Sigmoid colon (tissue), 7 donors: ENCODE results near the gene HTT. TPM values are rescaled to one million over a fixed set of nuclear protein-coding genes. Genes with fewer than 3 reads are reported as not detected.
"Not testable (repeated sequence)": the region's sequence is repeated elsewhere in the genome, so short reads cannot be mapped to it uniquely, and the experiment has no call there.

Experiments
- DNase-seq: peaks from one replicate; pipeline ENCODE4 v3.0.0-alpha.2; 2019
- H3K27ac ChIP-seq, 4 donors: fragments of 200-600 bp; sonication (generic); one replicate each; pipeline ENCODE4 v1.5.1; 2016 to 2019; ENCODE audit warnings: mild to moderate bottlenecking in 1 of 4
- H3K27me3 ChIP-seq, 3 donors: fragments of 200-600 bp; sonication (generic); one replicate each; pipeline ENCODE4 v1.5.1; 2019; ENCODE audit warnings: mild to moderate bottlenecking in 1 of 3
- H3K36me3 ChIP-seq, 4 donors: fragments of 200-600 bp; sonication (generic); one replicate each; pipeline ENCODE4 v1.5.1; 2016 to 2019
- H3K4me1 ChIP-seq, 4 donors: fragments of 200-600 bp; sonication (generic); one replicate each; pipeline ENCODE4 v1.5.1; 2017 to 2019
- H3K4me3 ChIP-seq, 4 donors: fragments of 200-600 bp; sonication (generic); one replicate each; pipeline ENCODE4 v1.5.1; 2017 to 2019; ENCODE audit warnings: mild to moderate bottlenecking in 2 of 4, moderate library complexity in 1 of 4
- H3K9me3 ChIP-seq, 4 donors: fragments of 200-600 bp in 3 of 4; sonication (generic) in 3 of 4; one replicate each; pipeline versions ENCODE4 v1.5.1 to v1.6.1; 2013 to 2019
- EP300 ChIP-seq, 4 donors: sonication (generic); formaldehyde crosslinking; IDR thresholded peaks; one replicate each; pipeline ENCODE4 v1.6.1; 2017; ENCODE audit warnings: antibody characterized with exemption in 4 of 4
- POLR2A ChIP-seq, 2 donors: fragments of 450-650 bp; IDR thresholded peaks; one replicate each; pipeline ENCODE4 v1.6.1; 2016; ENCODE audit warnings: antibody characterized with exemption in 2 of 2, mild to moderate bottlenecking in 2 of 2, moderate library complexity in 2 of 2
- POLR2AphosphoS5 ChIP-seq, 4 donors: sonication (generic); formaldehyde crosslinking; IDR thresholded peaks; one replicate each; pipeline ENCODE4 v1.6.1; 2017; ENCODE audit warnings: antibody characterized with exemption in 4 of 4
- WGBS, 2 donors: extraction: QIAGEN DNeasy Blood & Tissue Kit; methylation state at CpG; one replicate each; pipeline ENCODE4 v1.1.7; 2013; 5-methylcytosine and 5-hydroxymethylcytosine counted together
- intact Hi-C: fragments of 100-400 bp; cut with DNase I; formaldehyde crosslinking; loops from one replicate; pipeline ENCODE4 v1.15.1; 2023
- polyA plus RNA-seq, 3 donors: library from polyadenylated mRNA; stranded (reverse); fragments of 200-250 nt; gene quantifications; one replicate each; pipeline ENCODE4 v1.2.3, GENCODE V29; 2013
- total RNA-seq, 4 donors: library from RNA; depleted of rRNA; stranded (reverse); fragments of >200 nt; gene quantifications; one replicate each; pipeline ENCODE4 v1.1.0, GENCODE V29; 2016
- TF ChIP-seq, protein P1 (sequence below), 4 experiments: fragments of 450-650 bp in 3 of 4; fragments of 200-600 bp in 1 of 4; IDR thresholded peaks; one replicate each; pipeline ENCODE4 v1.5.1; 2016 to 2019; ENCODE audit warnings: antibody characterized with exemption in 4 of 4, mild to moderate bottlenecking in 3 of 4, moderate library complexity in 2 of 4
- donor health status: healthy with polysubstance abuse.
- donor health status: Bipolar disorder and iron deficiency.
- donor health status: healthy.

The HTT gene
- total and polyA plus RNA-seq, 7 donors: 6.5 to 41.5 (median 22.7) TPM

DNA sequence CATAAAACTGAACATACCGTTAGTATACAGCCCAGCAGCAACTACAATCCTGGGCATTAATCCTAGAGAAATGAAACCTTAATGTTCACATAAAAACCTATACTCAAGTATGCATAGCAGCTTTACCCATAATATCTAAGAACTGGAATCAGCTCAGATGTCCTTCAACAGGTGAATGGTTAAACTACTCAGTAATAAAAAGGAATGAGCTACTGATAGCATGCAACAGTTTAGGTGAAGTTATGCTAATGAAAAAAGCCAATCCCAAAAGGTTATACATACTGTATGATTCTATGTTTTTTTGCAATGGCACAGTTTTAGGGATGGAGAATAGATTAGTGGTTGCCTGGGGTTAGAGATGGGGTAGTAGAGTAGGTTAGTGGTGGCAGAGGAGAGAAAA is 9.3 kb downstream of the HTT start:
- Histone ChIP-seq H3K27me3 (no peaks in the 10 kb centered on the region), H3K4me3 (no peak overlapping the region), H3K9me3 (no peaks in the 10 kb centered on the region), H3K4me1 (no peaks in the 10 kb centered on the region), H3K36me3 (peaks cover 0 to 18% (median 2%) of the 10 kb centered on the region in 4 donors), H3K27ac (no peak overlapping the region)
- intact Hi-C loops: no loop called here
- TF ChIP-seq POLR2AphosphoS5 (IDR thresholded peaks at IDR 0.05) (no peak), POLR2A (IDR thresholded peaks at IDR 0.05) (no peak), EP300 (IDR thresholded peaks at IDR 0.05) (no peak)
- TF ChIP-seq, protein P1, sequence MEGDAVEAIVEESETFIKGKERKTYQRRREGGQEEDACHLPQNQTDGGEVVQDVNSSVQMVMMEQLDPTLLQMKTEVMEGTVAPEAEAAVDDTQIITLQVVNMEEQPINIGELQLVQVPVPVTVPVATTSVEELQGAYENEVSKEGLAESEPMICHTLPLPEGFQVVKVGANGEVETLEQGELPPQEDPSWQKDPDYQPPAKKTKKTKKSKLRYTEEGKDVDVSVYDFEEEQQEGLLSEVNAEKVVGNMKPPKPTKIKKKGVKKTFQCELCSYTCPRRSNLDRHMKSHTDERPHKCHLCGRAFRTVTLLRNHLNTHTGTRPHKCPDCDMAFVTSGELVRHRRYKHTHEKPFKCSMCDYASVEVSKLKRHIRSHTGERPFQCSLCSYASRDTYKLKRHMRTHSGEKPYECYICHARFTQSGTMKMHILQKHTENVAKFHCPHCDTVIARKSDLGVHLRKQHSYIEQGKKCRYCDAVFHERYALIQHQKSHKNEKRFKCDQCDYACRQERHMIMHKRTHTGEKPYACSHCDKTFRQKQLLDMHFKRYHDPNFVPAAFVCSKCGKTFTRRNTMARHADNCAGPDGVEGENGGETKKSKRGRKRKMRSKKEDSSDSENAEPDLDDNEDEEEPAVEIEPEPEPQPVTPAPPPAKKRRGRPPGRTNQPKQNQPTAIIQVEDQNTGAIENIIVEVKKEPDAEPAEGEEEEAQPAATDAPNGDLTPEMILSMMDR (IDR thresholded peaks at IDR 0.05): no peak
- 14 to 59% methylated on average over 1 of the region's 1 CpG for WGBS, 2 donors
- DNase-seq: no peak

DNA sequence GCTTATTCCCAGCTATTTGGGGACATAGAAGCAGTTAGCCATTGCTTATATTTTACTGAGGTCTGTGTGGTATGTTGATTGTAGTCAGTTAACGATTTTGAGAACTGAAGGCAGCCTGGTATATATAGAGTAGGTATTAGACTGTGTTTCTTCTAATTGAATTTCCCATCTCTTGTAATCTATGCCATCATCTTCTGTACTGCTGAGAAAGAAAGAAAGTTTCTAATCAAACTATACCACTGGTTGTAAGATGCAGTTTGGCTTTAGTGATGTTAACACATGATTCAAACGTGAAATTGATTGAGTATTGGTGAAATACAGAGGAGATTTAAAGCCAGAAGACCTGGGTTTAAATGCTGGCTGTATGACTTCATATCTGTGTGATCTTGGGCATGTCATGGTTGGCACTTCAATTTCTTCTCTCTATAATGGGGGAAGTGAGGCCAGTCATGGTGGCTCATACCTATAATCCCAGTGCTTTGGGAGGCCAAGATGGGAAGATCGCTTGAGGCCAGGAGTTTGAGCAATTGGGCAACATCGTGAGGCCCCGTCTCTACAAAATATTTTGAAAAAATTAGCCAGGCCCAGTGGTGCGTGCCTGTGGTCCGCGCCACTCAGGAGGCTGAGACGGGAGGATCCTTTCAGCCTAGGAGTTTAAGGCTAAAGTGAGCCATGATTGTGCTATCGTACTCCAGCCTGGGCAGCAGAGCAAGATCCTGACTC is 11.6 kb downstream of the HTT start:
- H3K27me3 ChIP-seq: no peaks in the 10 kb centered on the region
- H3K4me3 ChIP-seq: no peak overlapping the region
- H3K9me3 ChIP-seq: no peaks in the 10 kb centered on the region
- TF ChIP-seq, protein P1 (IDR thresholded peaks at IDR 0.05): no peak
- TF ChIP-seq POLR2A (IDR thresholded peaks at IDR 0.05) (no peak), EP300 (IDR thresholded peaks at IDR 0.05) (no peak)
- WGBS, 2 donors: 94 to 95% methylated on average over 10 of the region's 10 CpGs
- no peak overlapping the region for H3K27ac ChIP-seq
- intact Hi-C loops: no loop called here
- DNase-seq: no peak
- peaks cover 0 to 27% (median 2%) of the 10 kb centered on the region in 4 donors for H3K36me3 ChIP-seq
- H3K4me1 ChIP-seq: no peaks in the 10 kb centered on the region

DNA sequence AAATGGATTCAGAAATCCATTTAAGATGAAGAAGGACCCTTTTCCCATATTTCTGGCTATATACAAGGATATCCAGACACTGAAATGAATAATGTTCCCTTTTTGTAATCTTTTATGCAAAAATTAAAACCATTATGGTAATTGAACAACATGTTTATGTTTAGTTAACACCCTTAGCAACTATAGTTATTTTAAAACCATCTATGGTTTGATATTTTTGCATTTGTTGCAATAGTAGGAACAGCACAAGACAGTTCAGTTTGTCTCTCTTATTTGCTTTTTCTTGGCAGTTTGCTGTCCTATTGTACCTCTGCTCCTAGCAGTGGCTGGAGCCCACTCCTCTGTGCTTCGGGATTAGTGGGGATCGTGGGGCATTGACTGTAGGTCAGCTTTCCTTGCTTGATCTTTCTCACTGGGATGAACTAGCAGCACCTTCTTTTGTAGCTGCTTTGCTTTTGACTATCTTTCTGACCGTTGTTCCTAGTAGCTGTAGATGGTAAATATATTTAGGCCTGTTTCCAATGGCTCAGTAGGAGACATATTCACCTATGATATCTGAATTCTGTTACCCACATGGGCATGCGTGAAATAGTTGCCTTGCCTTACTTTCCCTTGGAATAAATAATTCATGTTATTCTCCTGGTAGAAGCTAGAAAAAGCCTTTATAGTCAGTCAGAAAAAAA is 12.8 kb downstream of the HTT start:
- no peaks in the 10 kb centered on the region for H3K27me3 ChIP-seq
- WGBS, 2 donors: 88 to 95% methylated on average over 4 of the region's 4 CpGs
- no peaks in the 10 kb centered on the region for H3K9me3 ChIP-seq
- intact Hi-C loops: no loop called here
- no peak for DNase-seq
- H3K36me3 ChIP-seq: peaks cover 0 to 27% (median 2%) of the 10 kb centered on the region in 4 donors
- H3K4me1 ChIP-seq: no peaks in the 10 kb centered on the region
- no peak overlapping the region for H3K4me3 ChIP-seq
- TF ChIP-seq EP300 (IDR thresholded peaks at IDR 0.05): no peak
- no peak for TF ChIP-seq POLR2AphosphoS5 (IDR thresholded peaks at IDR 0.05)
- TF ChIP-seq, protein P1 (IDR thresholded peaks at IDR 0.05): no peak
- no peak for TF ChIP-seq POLR2A (IDR thresholded peaks at IDR 0.05)
- no peak overlapping the region for H3K27ac ChIP-seq

DNA sequence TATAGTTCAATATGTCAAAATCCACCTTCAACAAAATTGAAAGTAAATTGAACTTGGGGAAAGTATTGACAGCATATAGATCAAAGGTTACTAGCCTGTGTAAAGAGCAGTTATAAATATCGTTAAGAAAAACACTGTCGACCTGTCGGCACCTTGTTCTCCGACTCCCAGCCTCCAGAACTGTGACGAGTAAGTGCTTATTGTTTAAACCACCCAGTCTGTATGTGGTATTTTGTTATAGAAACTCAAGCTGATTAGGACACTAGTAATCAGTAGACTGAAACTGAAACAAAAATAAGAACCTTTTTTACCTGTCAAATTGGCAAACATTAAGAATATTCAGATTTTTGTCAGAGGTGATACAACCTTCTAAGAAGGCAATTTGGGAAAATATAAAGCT is 17.0 kb downstream of the HTT start:
- no peak for TF ChIP-seq POLR2A (IDR thresholded peaks at IDR 0.05)
- TF ChIP-seq POLR2AphosphoS5 (IDR thresholded peaks at IDR 0.05): no peak
- no peak for TF ChIP-seq EP300 (IDR thresholded peaks at IDR 0.05)
- TF ChIP-seq, protein P1 (IDR thresholded peaks at IDR 0.05): no peak
- WGBS, 2 donors: 13 to 52% methylated on average over 5 of the region's 5 CpGs
- intact Hi-C loops: no loop called here
- no peaks in the 10 kb centered on the region for H3K9me3 ChIP-seq
- H3K4me1 ChIP-seq: no peaks in the 10 kb centered on the region
- H3K27ac ChIP-seq: no peak overlapping the region
- no peak overlapping the region for H3K4me3 ChIP-seq
- no peak for DNase-seq
- peaks cover 0 to 32% (median 2%) of the 10 kb centered on the region in 4 donors for H3K36me3 ChIP-seq
- H3K27me3 ChIP-seq: no peaks in the 10 kb centered on the region

DNA sequence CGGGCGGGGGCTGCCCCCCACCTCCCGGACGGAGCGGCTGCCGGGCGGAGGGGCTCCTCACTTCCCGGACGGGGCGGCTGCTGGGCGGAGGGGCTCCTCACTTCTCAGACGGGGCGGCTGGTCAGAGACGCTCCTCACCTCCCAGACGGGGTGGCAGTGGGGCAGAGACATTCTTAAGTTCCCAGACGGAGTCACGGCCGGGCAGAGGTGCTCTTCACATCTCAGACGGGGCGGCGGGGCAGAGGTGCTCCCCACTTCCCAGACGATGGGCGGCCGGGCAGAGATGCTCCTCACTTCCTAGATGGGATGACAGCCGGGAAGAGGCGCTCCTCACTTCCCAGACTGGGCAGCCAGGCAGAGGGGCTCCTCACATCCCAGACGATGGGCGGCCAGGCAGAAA is 20.2 kb downstream of the HTT start:
- intact Hi-C loops, H3K4me1 ChIP-seq, H3K27me3 ChIP-seq, H3K4me3 ChIP-seq, H3K9me3 ChIP-seq, H3K27ac ChIP-seq, DNase-seq: not testable (repeated sequence)
- 98% methylated on average over 28 of the region's 28 CpGs for WGBS, 2 donors
- H3K36me3 ChIP-seq: peaks cover 0 to 15% (median 2%) of the 10 kb centered on the region in 4 donors
